NT2/D1 (cell line): ENCODE measurements around the gene ATE1.
"Not testable (repeated sequence)": the region's sequence is repeated elsewhere in the genome, so short reads cannot be mapped to it uniquely, and the experiment has no call there.

Experiments used
- YY1 ChIP-seq: IDR thresholded peaks from 2 replicates; pipeline ENCODE4 v1.6.1; 2011; ENCODE audit not compliant: insufficient read length, insufficient read depth
- ZNF274 ChIP-seq: IDR thresholded peaks from 2 replicates; pipeline ENCODE4 v1.6.1; 2011; ENCODE audit warnings: mild to moderate bottlenecking, low read depth, low read length

DNA sequence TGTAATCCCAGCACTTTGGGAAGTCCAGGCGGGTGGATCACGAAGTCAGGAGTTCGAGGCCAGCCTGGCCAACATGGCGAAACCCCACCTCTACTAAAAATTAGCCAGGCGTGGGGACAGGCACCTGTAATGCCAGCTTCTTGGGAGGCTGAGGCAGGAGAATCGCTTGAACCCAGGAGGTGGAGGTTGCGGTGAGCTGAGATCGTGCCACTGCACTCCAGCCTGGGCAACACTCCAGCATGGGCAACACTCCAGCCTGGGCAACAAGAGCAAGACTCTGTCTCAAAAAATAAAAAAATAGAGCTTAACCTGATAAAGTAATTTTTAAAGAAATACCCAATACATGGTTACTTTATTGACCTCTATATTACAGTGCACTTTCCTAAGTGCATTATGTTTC is 41.3 kb upstream of the ATE1 start:
- not testable (repeated sequence) for TF ChIP-seq YY1, ZNF274
